Measurements from ENCODE around the gene EVA1A. TPM values are rescaled to one million over a fixed set of nuclear protein-coding genes. Genes with fewer than 3 reads are reported as not detected.

The EVA1A gene
- total RNA-seq, 1 experiment from 2014 or later = 0.21 TPM

- no peaks in the 10 kb centered on the region for H3K9me3 ChIP-seq (ENCODE audit: control insufficient read depth, insufficient read depth, low read depth, low read length)
- no peak for DNase-seq (ENCODE audit: low read depth, low spot score)
- CTCF ChIA-PET = no interaction called here
- in situ Hi-C loops (cut with HindIII; ENCODE audit: low pct_unique_long_range_greater_than_20kb, low sequenced_read_pairs) = no loop called here
- H3K27ac ChIP-seq (ENCODE audit: low read length) = no peak overlapping the region
- no peaks in the 10 kb centered on the region for H3K27me3 ChIP-seq (ENCODE audit: control insufficient read depth, insufficient read depth, low read length)
- H3K4me1 ChIP-seq (ENCODE audit: control insufficient read depth, insufficient read depth, low read length) = no peaks in the 10 kb centered on the region
- no peak for TF ChIP-seq CTCF (IDR thresholded peaks at IDR 0.05)
- no TSS peak for BruUV-seq (replicated peaks)
- POLR2A ChIA-PET = no interaction called here
- no peak for ATAC-seq
- no peaks in the 10 kb centered on the region for H3K36me3 ChIP-seq (ENCODE audit: control insufficient read depth, insufficient read depth, low read length)
- no peak overlapping the region for H3K4me3 ChIP-seq (ENCODE audit: low read depth in 2 of 2, low read length in 2 of 2)
- intact Hi-C loops (cut with micrococcal nuclease; ENCODE audit: unreplicated experiment) = no loop called here
Measured at GRCh38 chr2:75526842-75527241, 33.9 kb downstream of the EVA1A start.

GRCh38 chr2:75525434-75526310 is 35.1 kb downstream of the EVA1A start:
- Histone ChIP-seq H3K9me3 (ENCODE audit: control insufficient read depth, insufficient read depth, low read depth, low read length) (no peaks in the 10 kb centered on the region), H3K4me3 (ENCODE audit: low read depth in 2 of 2, low read length in 2 of 2) (no peak overlapping the region), H3K36me3 (ENCODE audit: control insufficient read depth, insufficient read depth, low read length) (no peaks in the 10 kb centered on the region), H3K4me1 (ENCODE audit: control insufficient read depth, insufficient read depth, low read length) (no peaks in the 10 kb centered on the region), H3K27me3 (ENCODE audit: control insufficient read depth, insufficient read depth, low read length) (no peaks in the 10 kb centered on the region), H3K27ac (ENCODE audit: low read length) (no peak overlapping the region)
- intact Hi-C loops (cut with micrococcal nuclease; ENCODE audit: unreplicated experiment) (no loop called here), in situ Hi-C loops (cut with HindIII; ENCODE audit: low pct_unique_long_range_greater_than_20kb, low sequenced_read_pairs) (no loop called here)
- ChIA-PET CTCF (no interaction called here), POLR2A (no interaction called here)
- TF ChIP-seq CTCF (IDR thresholded peaks at IDR 0.05) (no peak), REST (IDR thresholded peaks at IDR 0.05; ENCODE audit: insufficient read depth in 1 of 2, low read depth in 2 of 2, low read length in 1 of 2) (no peak), SIN3A (IDR thresholded peaks at IDR 0.05; ENCODE audit: borderline replicate concordance, insufficient read depth, low read depth, low read length) (no peak), TCF7L2 (IDR thresholded peaks at IDR 0.05; ENCODE audit: low read depth, low read length) (no peak), POLR2AphosphoS5 (IDR thresholded peaks at IDR 0.05; ENCODE audit: low read depth, low read length) (no peak)
- DNase-seq (ENCODE audit: low read depth, low spot score) (no peak), ATAC-seq (no peak)
- no TSS peak for BruUV-seq (replicated peaks)

Data from Panc1 (cell line).